NCI-H226 (cell line): ENCODE measurements around the gene RNF4.
A peak's percentile ranks its signal among the peaks of the same experiment; 100 is the strongest.
"Not testable (repeated sequence)": the region's sequence is repeated elsewhere in the genome, so short reads cannot be mapped to it uniquely, and the experiment has no call there.

Source experiments
- DNase-seq: peaks from one replicate; pipeline ENCODE4 v3.0.0-alpha.2; 2015

RNF4 gene

DNA sequence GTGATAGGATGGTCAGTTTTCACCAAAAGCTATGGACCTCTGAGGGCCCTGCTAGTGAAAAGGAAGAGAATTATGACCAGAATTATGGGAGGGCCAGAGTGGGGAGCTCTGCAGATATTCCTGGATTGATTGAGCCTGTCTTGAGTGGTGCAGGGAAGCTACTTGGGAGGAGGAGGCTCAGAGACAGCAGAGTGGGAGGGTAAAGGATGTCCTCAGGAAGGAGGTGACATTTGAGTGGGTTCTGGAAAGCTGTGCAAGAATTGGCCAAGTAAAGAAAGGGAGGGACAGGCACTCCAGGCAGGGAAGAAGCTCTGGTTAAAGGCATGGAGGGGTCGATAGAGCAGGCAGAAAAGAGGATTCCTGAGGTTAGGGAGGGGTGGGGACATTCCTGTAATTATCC, 24.1 kb downstream of the RNF4 start:
- DNase-seq = no peak

- DNase-seq = no peak
These were observed 26.1 kb downstream of the RNF4 start for GRCh38 chr4:2494992-2495391.

- DNase-seq = no peak
These were observed 28.4 kb downstream of the RNF4 start for GRCh38 chr4:2497324-2497723.

GRCh38 chr4:2497931-2498330, 29.0 kb downstream of the RNF4 start:
- DNase-seq = no peak

DNA sequence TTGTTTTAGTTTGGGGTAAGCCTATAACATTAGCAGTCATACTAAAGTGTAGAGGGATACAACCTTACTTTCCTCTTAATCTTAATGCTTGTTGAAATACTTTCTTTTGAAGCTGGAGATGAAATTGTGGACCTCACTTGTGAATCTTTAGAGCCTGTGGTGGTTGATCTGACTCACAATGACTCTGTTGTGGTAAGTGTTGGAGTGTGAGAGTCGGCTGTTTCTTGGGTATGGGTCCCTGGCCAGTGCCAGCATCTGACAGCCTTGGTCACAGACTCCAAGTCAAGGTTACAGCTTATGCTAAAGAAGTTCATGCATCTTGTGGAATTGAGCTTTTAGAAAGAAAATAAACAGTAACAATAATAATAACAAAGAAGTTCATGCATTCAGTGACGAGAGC, 31.6 kb downstream of the RNF4 start:
- no peak for DNase-seq

- no peak for DNase-seq
These were observed 32.2 kb downstream of the RNF4 start for GRCh38 chr4:2501034-2501594.

DNA sequence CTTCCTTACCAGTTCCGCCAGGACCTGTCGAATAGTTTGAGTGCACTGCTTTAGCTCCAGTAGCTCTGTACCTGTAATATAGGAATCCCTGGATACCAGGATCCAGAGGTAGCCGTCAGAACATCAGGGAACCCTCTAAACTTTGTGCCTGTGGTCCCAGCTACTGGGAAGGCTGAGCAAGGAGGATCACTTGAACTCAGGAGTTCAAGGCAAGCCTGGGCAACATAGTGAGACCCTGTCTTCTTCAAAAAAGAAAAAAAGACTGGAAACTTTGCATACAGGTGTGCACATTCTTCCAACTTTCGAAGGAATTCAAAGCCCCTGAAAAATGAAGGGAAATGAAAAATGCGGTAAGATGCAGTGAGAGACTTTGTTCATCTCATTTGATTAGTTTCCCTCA, 34.9 kb downstream of the RNF4 start:
- DNase-seq = no peak

DNA sequence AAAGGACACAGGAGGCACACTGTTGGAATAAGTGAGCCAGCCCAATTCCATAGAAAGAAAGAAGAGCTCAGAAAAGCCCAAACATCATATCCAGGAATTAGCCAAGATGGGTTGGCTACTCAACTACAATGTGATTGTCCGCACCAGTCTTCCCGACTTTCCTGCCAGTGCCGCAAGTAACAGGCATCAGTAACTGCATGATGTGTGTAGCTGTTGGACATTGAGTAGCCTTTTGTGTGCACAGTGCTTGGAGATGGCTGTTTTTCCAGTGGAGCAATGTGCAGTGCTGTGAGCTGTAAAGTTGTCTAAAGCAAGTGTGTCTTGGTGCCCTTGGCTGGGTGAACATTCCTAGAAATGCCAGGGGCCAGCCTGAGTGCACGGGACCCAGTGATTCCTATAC, 38.4 kb downstream of the RNF4 start:
- DNase-seq = no peak

DNA sequence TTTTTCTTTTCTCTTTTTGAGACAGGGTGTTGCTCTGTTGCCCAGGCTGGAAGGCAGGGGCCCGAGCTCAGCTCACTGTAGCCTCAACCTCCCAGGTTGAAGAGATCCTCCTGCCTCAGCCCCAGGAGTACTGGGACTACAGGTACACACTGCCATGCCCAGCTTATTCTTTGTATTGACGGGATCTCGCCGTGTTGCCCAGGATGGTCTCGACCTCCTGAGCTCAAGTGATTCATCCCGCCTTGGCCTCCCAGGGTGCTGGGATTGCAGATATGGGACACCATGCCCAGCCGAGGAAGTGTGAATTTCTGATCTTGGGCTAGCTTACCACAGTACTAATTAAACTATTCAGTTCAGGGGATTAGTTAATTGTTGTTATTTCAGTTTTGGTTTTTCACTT, 38.9 kb downstream of the RNF4 start:
- no peak for DNase-seq

DNA sequence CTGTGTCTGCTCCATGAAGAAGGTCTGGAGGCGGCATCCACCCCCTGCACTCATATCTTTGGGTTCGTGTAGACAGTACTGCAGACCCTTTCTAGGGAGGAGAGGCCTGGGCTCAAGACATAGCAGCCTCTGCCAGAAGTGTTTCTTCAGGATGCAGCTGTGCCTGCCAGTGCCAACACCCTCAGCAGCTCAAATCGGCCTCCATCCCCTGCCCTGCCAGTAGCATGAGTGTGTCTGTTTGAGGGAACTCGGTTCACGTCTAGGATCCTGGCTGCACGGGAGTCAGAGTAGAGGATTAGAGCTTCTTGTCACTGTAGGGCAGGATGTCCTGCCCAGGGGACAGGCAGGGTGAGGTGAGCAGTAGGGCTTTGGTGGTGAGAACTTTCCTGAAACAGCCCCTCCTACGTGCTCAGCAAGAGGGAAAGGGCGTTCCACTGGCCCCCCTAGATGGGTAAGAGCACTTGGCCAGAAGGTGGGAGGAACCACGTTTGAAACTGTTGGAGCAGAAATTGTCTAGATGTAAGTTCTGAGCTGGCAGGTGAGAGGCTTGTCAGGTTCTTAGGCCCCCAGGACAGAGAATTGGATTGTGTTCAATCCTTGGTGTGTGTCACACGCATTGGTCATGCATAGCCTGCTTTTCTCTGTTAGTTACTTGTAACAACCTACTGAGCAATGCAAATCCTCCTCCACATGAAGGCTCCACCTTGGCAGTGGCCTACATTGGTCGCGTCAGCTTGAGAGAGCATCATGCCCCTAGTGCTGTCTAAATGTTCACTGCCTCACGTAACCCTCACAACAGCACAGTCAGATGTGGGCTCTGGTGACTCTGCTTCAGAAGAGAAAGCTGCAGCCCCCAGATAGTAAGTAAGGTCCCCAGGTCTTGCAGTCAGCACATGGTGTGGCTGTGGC, 41.7 kb downstream of the RNF4 start:
- DNase-seq = no peak

- no peak for DNase-seq
These were observed 42.8 kb downstream of the RNF4 start for GRCh38 chr4:2511645-2512131.

- DNase-seq = no peak
These were observed 43.7 kb downstream of the RNF4 start for GRCh38 chr4:2512396-2513135.

GRCh38 chr4:2514193-2514592, 45.3 kb downstream of the RNF4 start:
- not testable (repeated sequence) for DNase-seq

- DNase-seq = not testable (repeated sequence)
These were observed 46.0 kb downstream of the RNF4 start for GRCh38 chr4:2514944-2515343.

GRCh38 chr4:2515830-2516550, 47.1 kb downstream of the RNF4 start:
- DNase-seq = no peak

DNA sequence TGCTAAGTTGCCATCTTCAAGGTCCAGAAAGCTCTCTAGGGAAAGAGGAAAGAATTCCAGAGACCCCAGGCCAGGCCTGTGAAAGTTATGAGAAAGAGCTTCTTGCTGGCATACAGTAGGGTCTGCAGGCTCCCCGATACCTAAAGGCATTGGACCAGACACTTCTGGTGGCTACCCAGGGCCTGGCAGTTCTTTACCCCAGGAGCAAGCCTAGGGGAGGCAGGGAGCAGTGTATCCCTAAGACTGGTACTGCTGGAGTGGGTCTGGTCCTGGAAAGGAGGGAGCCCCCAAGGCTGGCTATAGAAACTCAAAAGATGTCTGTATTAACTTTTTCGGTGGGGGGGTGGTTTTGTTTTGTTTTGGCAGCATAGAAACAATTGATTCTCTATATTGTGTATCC, 47.7 kb downstream of the RNF4 start:
- DNase-seq = no peak

- DNase-seq = no peak
These were observed 57.7 kb downstream of the RNF4 start for GRCh38 chr4:2526559-2526958.

- no peak for DNase-seq
These were observed 66.0 kb downstream of the RNF4 start for GRCh38 chr4:2534904-2535375.

DNA sequence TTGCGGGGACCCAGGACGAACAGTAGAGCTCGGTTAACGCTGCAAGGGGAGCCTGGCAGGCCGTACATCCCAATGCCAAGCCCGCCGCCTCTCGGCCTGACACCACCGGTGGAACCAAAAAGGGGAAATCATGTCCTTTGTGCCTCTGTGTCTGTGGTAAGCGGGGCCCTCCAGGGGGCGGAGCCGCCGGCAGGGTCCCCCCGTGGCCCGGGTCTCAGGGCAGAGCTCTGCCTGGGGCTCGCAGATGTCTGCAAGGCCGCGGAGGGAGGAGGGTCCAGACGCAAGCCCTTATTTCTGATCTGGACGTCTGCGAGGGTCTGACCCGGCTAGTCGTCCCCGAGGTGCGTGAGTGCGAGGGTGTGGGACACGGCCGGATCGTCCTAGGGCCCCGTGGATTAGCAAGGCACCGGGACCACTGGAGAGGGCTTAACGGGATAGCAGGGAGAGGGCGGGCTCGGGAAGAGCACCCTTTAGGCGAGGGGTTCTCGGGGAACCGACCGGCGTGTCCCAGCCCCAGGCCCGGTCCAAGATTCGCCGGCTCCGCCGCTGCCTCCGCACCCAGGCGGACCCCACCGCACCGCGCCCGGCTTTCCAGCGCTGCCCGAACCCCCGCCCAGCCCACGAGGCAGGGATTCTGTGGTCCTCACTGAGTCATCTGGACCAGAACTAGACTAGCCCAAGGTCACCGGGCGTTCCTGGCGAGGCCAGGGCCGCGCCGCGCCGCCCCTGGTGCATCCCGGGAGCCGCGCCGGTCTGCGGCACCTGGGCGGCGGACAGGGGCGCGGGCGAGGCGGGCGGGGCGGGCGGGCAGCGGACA, 66.7 kb downstream of the RNF4 start:
- no peak for DNase-seq

DNA sequence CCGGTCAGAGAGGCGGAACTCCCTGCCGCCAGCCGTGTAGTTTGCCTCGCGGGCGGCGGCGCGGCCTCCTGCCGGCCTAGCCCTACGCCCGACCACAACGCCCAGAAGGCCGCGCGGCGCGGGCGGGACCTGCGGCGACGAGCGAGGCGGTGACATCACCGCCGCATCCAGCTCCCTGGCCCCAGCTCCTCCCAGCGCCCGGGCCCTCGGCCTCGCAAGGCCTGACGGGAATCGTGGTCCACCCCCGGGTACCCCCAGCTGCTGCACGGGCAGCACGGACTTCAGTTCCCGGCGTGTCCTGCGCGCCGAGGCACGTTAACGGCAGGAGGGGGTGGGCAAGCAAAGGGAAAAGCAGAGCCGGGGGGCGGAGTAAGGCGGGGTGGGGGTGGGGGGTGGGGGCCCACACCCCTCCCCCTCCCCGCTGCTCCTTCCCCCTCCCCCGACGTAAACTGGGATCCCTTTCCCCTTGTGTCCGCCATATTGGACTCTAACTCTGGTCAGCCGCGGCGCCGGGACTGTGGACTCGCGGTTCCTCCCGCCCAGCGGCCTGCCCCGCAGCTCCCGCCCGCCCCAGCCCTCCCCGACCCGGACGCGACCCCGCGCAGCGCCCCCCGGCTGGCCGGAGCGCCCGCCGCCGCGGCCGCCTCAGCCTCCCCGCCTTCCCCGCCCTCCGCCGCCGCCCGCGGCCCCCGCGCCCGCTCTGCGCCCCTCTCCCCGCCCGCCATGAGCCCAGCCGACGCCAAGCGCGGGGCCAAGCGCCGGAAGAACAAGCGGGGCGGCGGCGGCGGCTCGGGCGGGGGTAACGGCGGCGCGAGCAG, 67.5 kb downstream of the RNF4 start, which contains the start of gene FAM193A:
FAM193A (plus strand) TSS at position 455 of the 818 bp plus-strand sequence; CDS start at position 724, 269 bp downstream.
- DNase-seq = peak; percentile 98
